HepG2 (cell line): ENCODE measurements around the gene VEGFA. TPM values are rescaled to one million over a fixed set of nuclear protein-coding genes. Genes with fewer than 3 reads are reported as not detected.
A peak's percentile ranks its signal among the peaks of the same experiment; 100 is the strongest.

Experiments used
- BRD4 ChIP-seq: sonication (generic); formaldehyde crosslinking; IDR thresholded peaks from 2 replicates; pipeline ENCODE4 v1.4.0; 2020; ENCODE audit warnings: missing genetic modification reagents
- DMTF1 ChIP-seq: sonication (generic); formaldehyde crosslinking; IDR thresholded peaks from 2 replicates; pipeline ENCODE4 v1.4.0; 2020; ENCODE audit warnings: mild to moderate bottlenecking, missing genetic modification reagents
- DZIP1 ChIP-seq: sonication (generic); formaldehyde crosslinking; IDR thresholded peaks from 2 replicates; pipeline ENCODE4 v1.5.0; 2020; ENCODE audit warnings: mild to moderate bottlenecking, missing genetic modification reagents
- KAT8 ChIP-seq: IDR thresholded peaks from 2 replicates; pipeline ENCODE4 v1.6.1; 2016; ENCODE audit warnings: missing genetic modification reagents, missing compliant biosample characterization
- NFYC ChIP-seq: IDR thresholded peaks from 2 replicates; pipeline ENCODE4 v1.6.1; 2016; ENCODE audit warnings: missing genetic modification reagents, missing compliant biosample characterization
- PBX3 ChIP-seq: sonication (generic); formaldehyde crosslinking; IDR thresholded peaks from 2 replicates; pipeline ENCODE4 v1.8.1; 2023; ENCODE audit warnings: missing genetic modification reagents, inconsistent platforms, borderline replicate concordance
- RERE ChIP-seq: IDR thresholded peaks from 2 replicates; pipeline ENCODE4 v1.6.1; 2016; ENCODE audit warnings: low read depth, missing genetic modification reagents, missing compliant biosample characterization
- TEF ChIP-seq: sonication (generic); formaldehyde crosslinking; IDR thresholded peaks from 2 replicates; pipeline ENCODE4 v1.5.0; 2020; ENCODE audit warnings: missing genetic modification reagents
- ZNF33A ChIP-seq: sonication (generic); formaldehyde crosslinking; IDR thresholded peaks from 2 replicates; pipeline ENCODE4 v1.5.1; 2020; ENCODE audit warnings: missing genetic modification reagents, mild to moderate bottlenecking, moderate library complexity, borderline replicate concordance
- ZNF496 ChIP-seq: sonication (generic); formaldehyde crosslinking; IDR thresholded peaks from 2 replicates; pipeline ENCODE4 v1.8.1; 2023; ENCODE audit warnings: mild to moderate bottlenecking, moderate library complexity, missing genetic modification reagents; ENCODE audit not compliant: insufficient replicate concordance
- ZNF704 ChIP-seq: sonication (generic); formaldehyde crosslinking; IDR thresholded peaks from 2 replicates; pipeline ENCODE4 v1.8.1; 2023; ENCODE audit warnings: mild to moderate bottlenecking, inconsistent platforms, moderate library complexity, missing genetic modification reagents, borderline replicate concordance
- polyA plus RNA-seq, 8 experiments: library from polyadenylated mRNA; depleted of rRNA in 3 of 8; stranded (reverse) in 7 of 8; unstranded in 1 of 8; fragments of >200 nt; fragmentation: Illumina TruSeq in 4 of 8; extraction: Trizol in 4 of 8; gene quantifications; 2 replicates each; pipeline versions ENCODE4 v1.2.1 to v1.2.3, GENCODE V29; 2011 to 2016; ENCODE audit warnings: low read depth in 4 of 8, missing spikeins in 1 of 8, mixed read lengths in 1 of 8; ENCODE audit not compliant: insufficient read depth in 1 of 8
- total RNA-seq, 5 experiments: library from RNA; depleted of rRNA; stranded (reverse); fragments of >200 nt; fragmentation: Illumina TruSeq; extraction: Trizol; gene quantifications; 2 replicates each; pipeline ENCODE4 v1.2.3, GENCODE V29; 2016; ENCODE audit warnings: low read depth in 1 of 5

VEGFA gene
- total and polyA plus RNA-seq, 2 of the 13 experiments (the other 11 are each of a cell fraction or from before 2014, with no cell fraction given): 68.1 to 629 TPM

- no peak for TF ChIP-seq RERE (CRISPR knock-in tag)
- no peak for TF ChIP-seq TEF (CRISPR knock-in tag)
- no peak for TF ChIP-seq ZNF496 (CRISPR knock-in tag)
- TF ChIP-seq ZNF33A (CRISPR knock-in tag): no peak
- no peak for TF ChIP-seq DMTF1
- peak; percentile 76 for TF ChIP-seq BRD4
- TF ChIP-seq ZNF704 (CRISPR knock-in tag): peak; percentile 41; the same call in 1 of the 2 replicates
- no peak for TF ChIP-seq NFYC
- TF ChIP-seq PBX3 (CRISPR knock-in tag): peak; percentile 19; the same call in 1 of the 2 replicates
- TF ChIP-seq KAT8 (CRISPR knock-in tag): no peak
- no peak for TF ChIP-seq DZIP1
These were observed 1.3 kb downstream of the VEGFA start (continued) for GRCh38 chr6:43771210-43771857.
